8988T (cell line): Measurements from ENCODE around the gene ZNF865.
A peak's percentile ranks its signal among the peaks of the same experiment; 100 is the strongest.
"Not testable (repeated sequence)": the region's sequence is repeated elsewhere in the genome, so short reads cannot be mapped to it uniquely, and the experiment has no call there.

Source experiments
- DNase-seq: peaks from one replicate; pipeline ENCODE4 v3.0.0; 2011

Gene ZNF865

GRCh38 chr19:55605637-55606470, at the start of gene ZNF865:
Gene ZNF865 (plus strand): TSS chr19:55605647. CDS start chr19:55613619, 7,972 bp downstream.
- peak; percentile 63 for DNase-seq

GRCh38 chr19:55559684-55560083, 45.8 kb upstream of the ZNF865 start:
- no peak for DNase-seq

GRCh38 chr19:55563261-55563690, 42.2 kb upstream of the ZNF865 start:
- DNase-seq = no peak

GRCh38 chr19:55566823-55567222, 38.6 kb upstream of the ZNF865 start:
- no peak for DNase-seq

GRCh38 chr19:55567708-55568328, 37.6 kb upstream of the ZNF865 start:
- no peak for DNase-seq

- DNase-seq = not testable (repeated sequence)
Observed at GRCh38 chr19:55569477-55569876, 36.0 kb upstream of the ZNF865 start.

GRCh38 chr19:55573929-55574328, 31.5 kb upstream of the ZNF865 start:
- DNase-seq = not testable (repeated sequence)

- no peak for DNase-seq
Observed at GRCh38 chr19:55576746-55577145, 28.7 kb upstream of the ZNF865 start.

- no peak for DNase-seq
Observed at GRCh38 chr19:55578031-55578760, 27.3 kb upstream of the ZNF865 start.

GRCh38 chr19:55578761-55579747, 26.4 kb upstream of the ZNF865 start:
- DNase-seq = no peak

- DNase-seq = peak; percentile 49
Observed at GRCh38 chr19:55579766-55580621, 25.5 kb upstream of the ZNF865 start.

GRCh38 chr19:55580628-55581144, 24.8 kb upstream of the ZNF865 start, which contains the start of gene ZNF579:
Gene ZNF579 (minus strand): TSS chr19:55580848. CDS start chr19:55579639, 1,209 bp downstream.
- peak; percentile 85 for DNase-seq

GRCh38 chr19:55581145-55581822, 24.2 kb upstream of the ZNF865 start:
- no peak for DNase-seq

- no peak for DNase-seq
Observed at GRCh38 chr19:55581823-55582223, 23.6 kb upstream of the ZNF865 start.

- not testable (repeated sequence) for DNase-seq
Observed at GRCh38 chr19:55582284-55582683, 23.2 kb upstream of the ZNF865 start.

GRCh38 chr19:55583897-55584296, 21.6 kb upstream of the ZNF865 start:
- DNase-seq = not testable (repeated sequence)

GRCh38 chr19:55584871-55585270, 20.6 kb upstream of the ZNF865 start:
- no peak for DNase-seq

GRCh38 chr19:55585658-55586339, 19.6 kb upstream of the ZNF865 start:
- no peak for DNase-seq

GRCh38 chr19:55586976-55587668, 18.3 kb upstream of the ZNF865 start:
- peak; percentile 77 for DNase-seq
